H1 (cell line): ENCODE results near the gene UBE2I. TPM values are rescaled to one million over a fixed set of nuclear protein-coding genes. Genes with fewer than 3 reads are reported as not detected.

Experiments
- CTCF ChIA-PET: fragments of 300-600 bp; sonication (Branson Sonifier 250); formaldehyde crosslinking; loops from one replicate; lab custom pipeline; 2021; ENCODE audit not compliant: partially characterized antibody; lab: Charles Lee
- POLR2A ChIA-PET: fragments of 300-600 bp; sonication (Branson Sonifier 250); formaldehyde crosslinking; loops from one replicate; lab custom pipeline; 2021; ENCODE audit warnings: inconsistent platforms; ENCODE audit not compliant: partially characterized antibody; lab: Charles Lee
- DNase-seq, 2 experiments: peaks; one replicate each; pipeline versions ENCODE4 v3.0.0 to v3.0.0-alpha.2; 2010 to 2022; ENCODE audit warnings: low spot score in 2 of 2, low read depth in 1 of 2, mixed read lengths in 1 of 2
- FAIRE-seq: peaks from 2 replicates; lab custom pipeline; 2011; peaks lifted over from hg19 to GRCh38; lab: Jason Lieb, UNC
- H2AFZ ChIP-seq: 2 replicates; pipeline ENCODE4 v1.8.1; 2012; ENCODE audit warnings: low read length, inconsistent platforms
- H2AK5ac ChIP-seq: 2 replicates; pipeline ENCODE4 v1.6.1; 2013; ENCODE audit warnings: low read depth, low read length
- H2BK120ac ChIP-seq: replicated peaks from 2 replicates; pipeline ENCODE3; 2013; ENCODE audit warnings: low read depth, low read length, inconsistent platforms
- H2BK12ac ChIP-seq: 2 replicates; pipeline ENCODE4 v1.6.1; 2013; ENCODE audit warnings: low read depth, low read length
- H2BK15ac ChIP-seq: 2 replicates; pipeline ENCODE4 v1.6.1; 2013; ENCODE audit warnings: low read length
- H2BK20ac ChIP-seq: 2 replicates; pipeline ENCODE4 v1.6.1; 2013; ENCODE audit warnings: low read length
- H2BK5ac ChIP-seq: 2 replicates; pipeline ENCODE4 v1.6.1; 2013; ENCODE audit warnings: low read depth, low read length
- H3K14ac ChIP-seq: 2 replicates; pipeline ENCODE4 v1.6.1; 2013; ENCODE audit warnings: inconsistent platforms; ENCODE audit not compliant: insufficient read length
- H3K18ac ChIP-seq: 2 replicates; pipeline ENCODE4 v1.6.1; 2013; ENCODE audit warnings: low read length; ENCODE audit errors: extremely low read depth
- H3K23ac ChIP-seq: 2 replicates; pipeline ENCODE4 v1.6.1; 2013; ENCODE audit warnings: inconsistent platforms; ENCODE audit not compliant: insufficient read length
- H3K23me2 ChIP-seq: 2 replicates; pipeline ENCODE4 v1.6.1; 2013; ENCODE audit warnings: low read depth, low read length
- H3K27ac ChIP-seq: 2 replicates; pipeline ENCODE4 v1.6.1; 2011; ENCODE audit warnings: low read depth, low read length, inconsistent platforms
- H3K27me3 ChIP-seq, 4 experiments: replicated peaks in 1 of 4; 1 replicate in 1 of 4; 2 replicates in 3 of 4; pipeline versions ENCODE4 v1.6.1 to v1.8.1; 2011 to 2013; ENCODE audit warnings: low read length in 3 of 4, mild to moderate bottlenecking in 3 of 4, inconsistent platforms in 2 of 4, mixed read lengths in 2 of 4, moderate library complexity in 1 of 4; ENCODE audit not compliant: control insufficient read depth in 3 of 4, insufficient read depth in 3 of 4; ENCODE audit errors: extremely low read depth in 1 of 4
- H3K36me3 ChIP-seq, 4 experiments: 2 replicates each; pipeline versions ENCODE4 v1.6.1 to v1.8.1; 2011 to 2013; ENCODE audit warnings: mild to moderate bottlenecking in 4 of 4, low read length in 3 of 4, moderate library complexity in 2 of 4, control low read depth in 1 of 4, inconsistent platforms in 1 of 4; ENCODE audit not compliant: insufficient read depth in 4 of 4, control insufficient read depth in 2 of 4
- H3K4ac ChIP-seq: replicated peaks from 2 replicates; pipeline ENCODE3; 2013; ENCODE audit warnings: low read length, low read depth, mixed read lengths, inconsistent platforms; ENCODE audit not compliant: insufficient read length
- H3K4me1 ChIP-seq, 4 experiments: replicated peaks in 1 of 4; 1 replicate in 1 of 4; 2 replicates in 3 of 4; pipeline versions ENCODE4 v1.6.1 to v1.8.1; 2011 to 2013; ENCODE audit warnings: low read length in 3 of 4, inconsistent platforms in 2 of 4, mixed read lengths in 1 of 4; ENCODE audit not compliant: insufficient read depth in 4 of 4, control insufficient read depth in 3 of 4
- H3K4me2 ChIP-seq, 2 experiments: 2 replicates each; pipeline versions ENCODE4 v1.6.1 to v1.8.1; 2011 to 2013; ENCODE audit warnings: low read depth in 2 of 2, low read length in 2 of 2, control low read depth in 1 of 2, inconsistent platforms in 1 of 2, mild to moderate bottlenecking in 1 of 2; ENCODE audit not compliant: insufficient read depth in 1 of 2
- H3K4me3 ChIP-seq, 4 experiments: fragments of 200-600, 300-600 bp in 1 of 4; sonication (generic), shearing (Covaris generic), sonication (Bioruptor Twin) in 1 of 4; 2 replicates each; pipeline versions ENCODE4 v1.5.1 to v1.8.1; 2011 to 2016; ENCODE audit warnings: low read length in 4 of 4, low read depth in 3 of 4, control low read depth in 2 of 4, inconsistent platforms in 2 of 4, mild to moderate bottlenecking in 2 of 4, mixed read lengths in 1 of 4, moderate library complexity in 1 of 4; ENCODE audit not compliant: insufficient read depth in 2 of 4; ENCODE audit errors: extremely low read depth in 1 of 4
- H3K56ac ChIP-seq: replicated peaks from 2 replicates; pipeline ENCODE3; 2013; ENCODE audit warnings: low read depth, mild to moderate bottlenecking, mixed read lengths, low read length, inconsistent platforms; ENCODE audit not compliant: insufficient read length
- H3K79me1 ChIP-seq: 2 replicates; pipeline ENCODE4 v1.6.1; 2013; ENCODE audit warnings: low read depth, low read length, control low read depth
- H3K79me2 ChIP-seq, 2 experiments: 2 replicates each; pipeline versions ENCODE4 v1.6.1 to v1.8.1; 2012 to 2013; ENCODE audit warnings: low read length in 2 of 2, mild to moderate bottlenecking in 2 of 2, inconsistent platforms in 1 of 2; ENCODE audit not compliant: insufficient read depth in 2 of 2, control insufficient read depth in 1 of 2
- H3K9ac ChIP-seq, 4 experiments: replicated peaks in 1 of 4; 1 replicate in 1 of 4; 2 replicates in 3 of 4; pipeline versions ENCODE4 v1.6.1 to v1.8.1; 2011 to 2013; ENCODE audit warnings: low read depth in 3 of 4, low read length in 3 of 4, control low read depth in 2 of 4, mild to moderate bottlenecking in 2 of 4, moderate library complexity in 2 of 4, inconsistent platforms in 1 of 4; ENCODE audit errors: extremely low read depth in 1 of 4
- H3K9me3 ChIP-seq, 2 experiments: 2 replicates each; pipeline versions ENCODE4 v1.6.1 to v1.8.1; 2012 to 2013; ENCODE audit warnings: mild to moderate bottlenecking in 2 of 2, moderate library complexity in 2 of 2, control low read depth in 1 of 2, inconsistent platforms in 1 of 2, low read depth in 1 of 2, low read length in 1 of 2, mixed read lengths in 1 of 2; ENCODE audit not compliant: insufficient read depth in 2 of 2
- H4K20me1 ChIP-seq, 2 experiments: replicated peaks in 1 of 2; 2 replicates each; pipeline versions ENCODE3 to v1.8.1; 2011 to 2013; ENCODE audit warnings: inconsistent platforms in 2 of 2, low read length in 2 of 2, mild to moderate bottlenecking in 1 of 2; ENCODE audit not compliant: insufficient read depth in 2 of 2, control insufficient read depth in 1 of 2
- H4K5ac ChIP-seq: 2 replicates; pipeline ENCODE4 v1.6.1; 2013; ENCODE audit warnings: low read length, low read depth, mixed read lengths, inconsistent platforms; ENCODE audit not compliant: insufficient read length
- H4K8ac ChIP-seq: 2 replicates; pipeline ENCODE4 v1.8.0; 2013; ENCODE audit warnings: mild to moderate bottlenecking, moderate library complexity, low read length, inconsistent platforms; ENCODE audit not compliant: insufficient read depth; ENCODE audit errors: extremely low read depth
- H4K91ac ChIP-seq: replicated peaks from 2 replicates; pipeline ENCODE3; 2013; ENCODE audit warnings: low read length, mixed read lengths, inconsistent platforms; ENCODE audit not compliant: insufficient read length
- ASH2L ChIP-seq: fragments of 200-600, 300-600 bp; sonication (generic); IDR thresholded peaks from one replicate; pipeline ENCODE4 v1.7.1; 2017; ENCODE audit warnings: low read length
- BCL11A ChIP-seq, 2 experiments: IDR thresholded peaks; one replicate each; pipeline ENCODE4 v1.6.1; 2011; ENCODE audit warnings: low read depth in 2 of 2, low read length in 2 of 2, mild to moderate bottlenecking in 2 of 2
- EGR1 ChIP-seq: IDR thresholded peaks from 2 replicates; pipeline ENCODE4 v1.6.1; 2011; ENCODE audit warnings: low read depth, low read length, borderline replicate concordance
- GABPA ChIP-seq: IDR thresholded peaks from 2 replicates; pipeline ENCODE4 v1.6.1; 2011; ENCODE audit warnings: mild to moderate bottlenecking, low read length, moderate library complexity, borderline replicate concordance; ENCODE audit not compliant: insufficient read depth
- POU5F1 ChIP-seq: IDR thresholded peaks from 2 replicates; pipeline ENCODE4 v1.6.1; 2011; ENCODE audit warnings: low read depth, mild to moderate bottlenecking, low read length, moderate library complexity
- RNF2 ChIP-seq: fragments of 200-900, 300-1000 bp; sonication (generic); IDR thresholded peaks from 2 replicates; pipeline ENCODE4 v1.7.1; 2016; ENCODE audit warnings: borderline replicate concordance, low read depth, mild to moderate bottlenecking, antibody characterized with exemption, low read length; ENCODE audit not compliant: poor library complexity, severe bottlenecking; ENCODE audit errors: missing control alignments
- SAP30 ChIP-seq: fragments of 300-600 bp; sonication (generic); IDR thresholded peaks from 2 replicates; pipeline ENCODE4 v1.7.1; 2012; ENCODE audit warnings: low read length, moderate library complexity, mild to moderate bottlenecking, inconsistent platforms; ENCODE audit not compliant: insufficient read depth, insufficient replicate concordance
- SIRT6 ChIP-seq: IDR thresholded peaks from one replicate; pipeline ENCODE4 v1.7.1; 2012; ENCODE audit warnings: low read length, inconsistent platforms
- WGBS, 2 experiments: shearing (Covaris generic) in 1 of 2; methylation state at CpG; one replicate each; pipeline versions ENCODE4 v1.1.6 to v1.1.7; 2013 to 2015; ENCODE audit warnings: low lambda C conversion rate in 2 of 2, mixed read lengths in 2 of 2, inconsistent platforms in 1 of 2, low coverage in 1 of 2, missing lambda C conversion rate in 1 of 2; ENCODE audit not compliant: insufficient replicate concordance in 2 of 2, insufficient coverage in 1 of 2, insufficient read length in 1 of 2; ENCODE audit errors: extremely low coverage in 1 of 2, missing lambda C conversion rate in 1 of 2; 5-methylcytosine and 5-hydroxymethylcytosine counted together
- polyA plus RNA-seq, 7 experiments: library from polyadenylated mRNA; depleted of rRNA in 3 of 7; stranded (reverse) in 5 of 7; unstranded in 2 of 7; fragments of >200 nt in 5 of 7; fragments of 200-250 nt in 2 of 7; gene quantifications; 1 replicate in 5 of 7; 2 replicates in 1 of 7; 4 replicates in 1 of 7; pipeline versions ENCODE4 v1.2.1 to v1.2.3, GENCODE V29; 2011 to 2013; ENCODE audit warnings: missing spikeins in 2 of 7, mixed read lengths in 2 of 7
- total RNA-seq: library from RNA; stranded (reverse); fragmentation: NEBNext Ultra II Directional; extraction: Animal tissue kit (Norgen Biotek cat#: 25700); gene quantifications from 2 replicates; pipeline ENCODE4 v1.2.1, GENCODE V29; 2021

UBE2I gene
- total and polyA plus RNA-seq, 2 of the 8 experiments (the other 6 are each of a cell fraction or from before 2014, with no cell fraction given) = 148 to 268 TPM

DNA sequence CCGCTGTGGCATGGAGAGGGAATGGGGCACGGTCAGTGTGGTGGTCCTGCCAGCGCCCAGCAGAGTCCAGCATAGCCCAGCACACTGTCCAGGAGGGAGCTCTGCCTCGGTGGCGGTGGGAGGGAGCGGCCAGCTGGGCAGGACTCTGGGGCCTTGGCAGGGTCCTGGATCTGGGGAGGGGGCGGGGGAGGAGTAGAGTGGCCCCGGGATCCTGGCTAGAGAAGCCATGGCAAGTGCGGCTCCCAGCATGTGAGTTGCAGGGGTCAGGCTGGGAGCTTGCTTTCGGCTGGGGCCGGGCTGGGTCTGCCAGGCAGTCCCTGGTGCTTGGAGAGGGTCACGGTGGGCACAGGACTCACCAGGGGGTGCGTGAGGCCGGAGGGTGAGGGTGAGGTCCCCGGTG lies 46.2 kb downstream of the UBE2I start:
- Histone ChIP-seq H2BK12ac (no peak overlapping the region), H2AFZ (no peak overlapping the region), H3K4me3 (no peak overlapping the region), H2AK5ac (no peak overlapping the region), H3K36me3 (no peaks in the 10 kb centered on the region; a peak in 1 of 8 replicates), H3K4me1 (peaks cover 0 to 7% (median 4%) of the 10 kb centered on the region in 4 experiments; a peak in 3 of 7 replicates), H3K23me2 (peaks cover 14% of the 10 kb centered on the region), H2BK15ac (no peak overlapping the region), H3K56ac (no peak overlapping the region), H2BK5ac (no peak overlapping the region), H3K4ac (no peak overlapping the region), H3K14ac (no peak overlapping the region), H3K23ac (no peak overlapping the region), H3K79me1 (peaks cover 25% of the 10 kb centered on the region), H4K5ac (no peak overlapping the region), H2BK120ac (no peak overlapping the region), H3K27me3 (no peaks in the 10 kb centered on the region; a peak in 1 of 7 replicates), H4K20me1 (peaks cover 4 to 22% of the 10 kb centered on the region in 2 experiments), H4K8ac (0 out of 2 replicates have a peak overlapping the region, but pooled peaks have one; percentile 79), H3K4me2 (no peak overlapping the region), H3K79me2 (peaks cover 0 to 53% of the 10 kb centered on the region in 2 experiments; a peak in 2 of 4 replicates), H2BK20ac (no peak overlapping the region), H4K91ac (no peak overlapping the region), H3K27ac (no peak overlapping the region), H3K18ac (no peak overlapping the region), H3K9me3 (no peaks in the 10 kb centered on the region), H3K9ac (no peak overlapping the region)
- FAIRE-seq (no peak), DNase-seq (no peak)
- WGBS, 2 experiments = 83% methylated on average over 14 of the region's 15 CpGs; no CpG with 5 or more reads in 1 of the 2 experiments
- ChIA-PET POLR2A (no interaction called here), CTCF (interaction anchor here (0.8 to 3.5 kb wide), 4 partner anchors 8 to 26 kb away, joined by 4 to 32 read pairs (median 4); no protein-coding TSS in a partner anchor)
- no peak for TF ChIP-seq EGR1
- no peak for TF ChIP-seq SAP30
- TF ChIP-seq GABPA = no peak
- TF ChIP-seq RNF2 = no peak
- TF ChIP-seq BCL11A (IDR thresholded peaks at IDR 0.05; ENCODE audit: low read depth in 2 of 2, low read length in 2 of 2) = no peak
- no peak for TF ChIP-seq ASH2L
- no peak for TF ChIP-seq SIRT6
- no peak for TF ChIP-seq POU5F1
